Activated CD8-positive, alpha-beta memory T cell treated with anti-CD3 and anti-CD28 coated beads, Interleukin-2, amount 50 U/mL, for 1 hour (primary cell): ENCODE data around the gene CS.
"Not testable (repeated sequence)": the region's sequence is repeated elsewhere in the genome, so short reads cannot be mapped to it uniquely, and the experiment has no call there.

Source experiments
- DNase-seq: peaks from one replicate; pipeline ENCODE4 v3.0.0-alpha.2; 2020; ENCODE audit errors: extremely low read depth

The CS gene

DNA sequence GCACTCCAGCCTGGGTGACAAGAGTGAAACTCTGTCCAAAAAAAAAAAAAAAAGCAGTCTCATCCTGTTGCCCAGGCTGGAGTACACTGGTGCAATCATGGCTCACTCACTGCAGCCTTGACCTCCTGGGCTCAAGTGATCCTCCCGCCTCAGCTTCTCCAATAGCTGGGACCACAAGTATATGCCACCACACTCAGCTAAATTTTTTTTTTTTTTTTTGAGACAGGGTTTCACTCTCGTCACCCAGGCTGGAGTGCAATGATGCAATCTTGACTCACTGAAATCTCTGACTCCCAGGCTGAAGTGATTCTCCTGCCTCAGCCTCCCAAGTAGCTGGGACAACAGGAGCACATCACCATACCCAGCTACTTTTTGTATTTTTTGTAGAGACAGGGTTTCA, 20.9 kb upstream of the CS start:
- no peak for DNase-seq

DNA sequence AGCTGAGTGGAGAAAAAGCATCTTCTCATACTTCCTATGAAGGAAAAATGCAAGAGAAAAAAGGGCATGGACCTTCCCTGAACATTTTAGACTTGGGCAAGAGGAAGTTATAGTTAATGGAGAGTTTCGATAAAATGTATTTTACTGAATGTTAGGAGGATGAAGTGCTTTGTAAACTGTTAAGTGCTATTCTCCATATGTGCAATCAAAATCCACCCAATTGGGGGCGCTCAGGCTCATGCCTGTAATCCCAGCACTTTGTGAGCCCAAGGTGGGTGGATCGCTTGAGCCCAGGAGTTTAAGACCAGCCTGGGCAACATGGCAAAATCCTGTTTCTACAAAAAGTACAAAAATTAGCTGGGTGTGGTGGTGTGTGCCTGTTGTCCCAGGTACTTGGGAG, 17.5 kb upstream of the CS start:
- no peak for DNase-seq

DNA sequence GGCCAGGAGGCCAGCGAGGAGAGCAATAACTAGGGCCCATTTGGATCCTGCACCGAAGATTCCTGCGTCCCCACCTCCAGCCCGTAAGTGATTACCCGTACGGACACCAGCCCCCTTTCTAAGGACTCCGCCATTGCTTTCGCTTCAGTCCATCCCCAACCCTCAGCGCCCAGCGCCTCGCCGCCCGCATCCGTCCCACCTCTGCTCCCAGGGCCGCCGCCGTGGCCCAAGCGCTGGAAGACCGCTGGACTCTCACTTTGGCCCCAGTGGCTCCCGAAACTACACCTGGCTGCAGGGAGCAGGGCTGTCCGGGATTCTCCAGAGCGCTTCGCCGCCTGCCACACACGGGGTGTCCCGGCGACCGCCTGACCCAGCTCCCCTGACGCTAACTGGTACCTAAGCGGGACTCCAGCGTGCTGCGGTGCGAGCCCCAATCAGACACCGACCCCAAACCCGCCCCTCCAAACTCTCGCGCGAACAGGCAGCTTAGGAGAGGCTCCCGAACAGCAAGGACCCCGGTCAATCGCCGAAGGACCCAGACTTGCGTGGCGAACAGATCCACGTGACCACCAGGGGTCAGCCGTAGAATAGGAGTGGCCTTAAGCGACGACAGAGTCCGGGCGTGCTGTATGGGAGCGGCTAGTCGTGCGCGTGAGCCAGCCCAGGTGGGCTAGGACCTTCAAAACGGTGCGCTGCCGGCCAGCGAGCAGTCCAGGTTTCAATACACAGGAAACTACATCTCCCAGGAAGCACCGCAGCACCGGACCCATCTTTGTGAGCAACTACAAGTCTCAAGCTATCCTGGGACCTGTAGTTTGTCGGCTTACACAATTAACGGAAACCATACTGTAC, 15.7 kb upstream of the CS start, which contains the start of gene CNPY2:
Gene CNPY2 (minus strand): TSS at position 367 of the 852 bp plus-strand sequence. CDS start 771 bp downstream, outside the sequence.
- DNase-seq, result peak; percentile 89

DNA sequence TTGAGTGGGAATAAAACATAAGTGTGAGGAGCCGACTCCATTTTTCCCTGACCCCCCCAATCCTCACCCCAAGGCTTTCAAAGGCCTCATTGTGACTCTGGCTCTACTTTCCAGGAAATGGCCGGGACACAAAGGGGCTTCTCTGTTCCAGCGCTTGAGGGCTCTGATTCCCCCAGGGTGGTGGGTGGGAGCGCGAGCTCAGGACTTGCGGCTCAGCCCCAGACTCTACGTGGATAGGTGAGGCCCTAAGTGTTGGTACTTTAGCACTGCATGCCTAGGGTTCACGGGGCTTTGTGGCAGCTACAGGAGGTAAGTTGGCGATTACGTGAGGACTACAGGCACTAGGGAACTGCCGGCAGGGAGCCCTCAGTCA, 15.1 kb upstream of the CS start:
- DNase-seq, result no peak

DNA sequence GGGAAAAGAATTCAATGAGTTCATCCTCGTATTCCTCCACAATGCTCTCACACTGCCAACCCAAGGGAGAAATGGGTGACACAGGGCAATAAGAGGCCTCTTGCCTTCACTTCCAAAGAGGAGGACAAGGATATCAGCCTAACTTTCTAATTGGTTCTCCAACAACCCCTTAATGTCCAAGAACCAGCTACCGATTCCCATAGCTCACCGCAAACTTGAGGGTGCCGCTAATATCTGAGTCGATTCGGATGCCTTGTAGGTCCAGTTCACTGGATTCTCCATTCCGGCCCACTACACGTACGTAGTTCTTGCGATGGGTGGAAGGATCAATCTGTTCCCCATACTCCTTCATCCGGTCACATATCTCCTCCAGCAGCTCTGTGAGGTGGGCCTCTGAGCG, 10.9 kb upstream of the CS start:
- no peak for DNase-seq

DNA sequence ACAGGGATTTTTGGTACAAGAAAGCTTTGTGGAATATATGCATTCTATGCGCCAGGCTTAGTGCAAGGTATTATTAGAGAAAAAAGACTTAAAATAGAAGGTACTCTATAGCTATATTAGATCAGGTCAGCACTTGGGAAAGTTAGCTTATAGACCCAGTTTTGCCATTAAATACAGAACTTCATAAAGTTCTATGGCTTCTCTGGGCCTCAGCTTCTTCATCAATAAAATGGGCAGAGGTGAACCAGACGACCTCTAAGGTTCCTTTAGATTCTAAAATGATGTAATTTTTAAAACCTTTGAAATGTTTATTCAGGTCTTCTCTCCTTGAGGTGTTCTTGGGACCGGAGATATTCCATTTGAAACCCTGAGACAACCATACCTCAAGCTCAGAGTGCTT, 8.6 kb upstream of the CS start:
- no peak for DNase-seq

DNA sequence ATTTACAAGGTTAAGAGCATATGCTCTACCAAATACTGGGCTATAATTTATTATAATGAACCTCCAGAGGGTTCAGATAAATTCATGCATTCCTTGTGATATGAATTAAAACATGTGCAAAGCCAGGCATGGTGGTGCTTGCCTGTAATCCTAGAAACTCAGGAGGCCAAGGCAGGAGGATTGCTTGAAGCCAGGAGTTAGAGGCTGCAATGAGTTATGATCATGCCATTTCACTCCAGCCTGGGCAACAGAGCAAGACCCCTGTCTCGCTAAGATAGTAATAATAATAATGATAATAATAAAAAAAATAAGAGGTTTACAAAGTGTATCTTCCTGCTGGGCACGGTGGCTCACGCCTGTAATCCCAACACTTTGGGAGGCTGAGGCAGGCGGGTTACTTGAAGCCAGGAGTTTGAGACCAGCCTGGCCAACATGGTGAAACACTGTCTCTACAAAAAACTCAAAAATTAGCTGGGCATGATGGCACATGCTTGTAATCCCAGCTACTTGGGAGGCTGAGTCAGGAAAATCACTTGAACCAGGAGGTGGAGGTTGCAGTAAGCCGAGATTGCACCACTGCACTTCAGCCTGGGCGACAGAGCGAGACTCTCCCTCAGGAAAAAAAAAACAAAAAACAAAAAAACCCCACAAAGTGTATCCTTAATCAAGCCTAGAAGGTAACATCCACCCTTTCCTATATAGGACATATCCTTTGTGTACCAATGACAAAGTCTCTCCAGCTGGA, 7.3 kb upstream of the CS start:
- no peak for DNase-seq

DNA sequence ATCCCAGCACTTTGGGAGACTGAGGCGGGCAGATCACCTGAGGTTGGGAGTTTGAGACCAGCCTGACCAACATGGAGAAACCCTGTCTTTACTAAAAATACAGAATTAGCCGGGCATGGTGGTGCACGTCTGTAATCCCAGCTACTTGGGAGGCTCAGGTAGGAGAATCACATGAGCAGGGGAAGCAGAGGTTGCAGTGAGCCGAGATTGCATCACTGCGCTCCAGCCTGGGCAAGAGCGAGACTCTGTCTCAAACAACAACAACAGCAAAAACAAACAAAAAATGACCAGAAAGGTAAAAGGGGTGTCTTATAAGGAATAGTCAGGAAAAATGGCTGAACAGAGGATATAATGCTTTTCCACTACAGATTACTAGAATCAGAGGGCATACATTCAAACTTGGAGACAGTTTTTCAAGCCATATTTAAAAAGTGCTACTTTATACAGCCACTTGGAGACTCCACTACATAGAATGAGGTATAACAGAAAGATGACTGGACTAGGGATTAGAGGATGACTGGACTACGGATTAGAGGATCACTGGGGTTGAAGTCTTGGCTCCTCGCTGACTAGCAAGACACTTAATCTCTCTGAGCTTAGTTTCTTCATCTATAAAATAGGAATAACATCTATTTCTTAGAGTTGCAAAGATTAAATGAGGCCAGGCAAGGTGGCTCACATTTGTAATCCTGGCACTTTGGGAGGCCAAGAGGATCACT, 4.9 kb upstream of the CS start:
- DNase-seq, result no peak

DNA sequence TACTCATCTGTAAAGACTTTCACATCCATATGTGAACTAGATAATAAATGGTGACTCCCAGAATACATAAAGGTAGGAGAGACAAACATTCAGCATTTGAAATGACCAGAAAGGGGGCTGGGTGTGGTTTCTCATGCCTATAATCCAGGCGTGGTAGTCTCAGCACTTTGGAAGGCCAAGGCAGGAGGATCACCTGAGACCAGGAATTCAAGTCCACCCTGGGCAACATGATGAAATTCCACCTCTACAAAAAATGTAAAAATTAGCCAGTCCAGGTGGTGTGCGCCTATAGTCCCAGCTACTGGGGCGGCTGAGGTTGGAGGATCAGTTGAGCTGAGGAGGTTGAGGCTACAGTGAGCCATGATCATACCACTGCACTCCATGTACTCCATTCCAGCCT, 4.1 kb upstream of the CS start:
- no peak for DNase-seq

DNA sequence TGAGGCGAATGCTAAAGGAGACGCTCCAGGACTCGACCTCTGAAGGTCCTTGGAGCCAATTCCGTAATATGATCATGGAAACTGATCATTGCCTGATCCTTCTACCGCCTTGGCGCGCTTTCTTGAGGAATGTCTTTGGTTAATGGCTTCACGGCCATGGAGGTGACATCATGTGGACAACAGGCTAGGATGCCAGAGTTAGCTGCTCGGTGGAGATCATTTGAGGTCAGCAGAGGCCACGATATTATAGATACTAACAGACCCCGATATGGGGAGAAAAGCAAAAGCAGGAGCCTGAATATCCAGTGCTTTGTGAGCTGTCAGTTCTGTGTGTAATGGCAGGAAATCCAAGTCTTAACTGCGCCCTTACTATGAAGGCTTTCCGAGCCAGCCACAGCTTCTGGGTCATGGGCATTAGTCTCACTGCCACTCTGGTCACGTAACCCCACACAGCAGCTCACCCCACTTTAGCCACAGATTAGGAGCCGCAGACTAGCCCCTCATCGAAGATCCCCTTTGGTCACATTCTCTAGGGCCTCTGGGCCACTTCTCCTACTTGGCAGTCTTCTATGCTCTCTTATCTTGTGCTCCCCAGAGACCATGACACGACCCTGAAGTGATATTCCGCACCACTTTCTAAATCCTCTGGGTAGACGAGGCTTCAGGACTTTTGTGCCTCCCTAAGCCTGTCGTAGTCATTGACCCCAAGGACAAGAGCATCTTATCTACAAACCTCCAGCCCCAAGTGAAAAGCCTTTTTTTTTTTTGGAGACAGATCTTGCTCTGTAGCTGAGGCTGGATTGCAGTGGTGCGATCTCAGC, 724 bp upstream of the CS start:
- no peak for DNase-seq

DNA sequence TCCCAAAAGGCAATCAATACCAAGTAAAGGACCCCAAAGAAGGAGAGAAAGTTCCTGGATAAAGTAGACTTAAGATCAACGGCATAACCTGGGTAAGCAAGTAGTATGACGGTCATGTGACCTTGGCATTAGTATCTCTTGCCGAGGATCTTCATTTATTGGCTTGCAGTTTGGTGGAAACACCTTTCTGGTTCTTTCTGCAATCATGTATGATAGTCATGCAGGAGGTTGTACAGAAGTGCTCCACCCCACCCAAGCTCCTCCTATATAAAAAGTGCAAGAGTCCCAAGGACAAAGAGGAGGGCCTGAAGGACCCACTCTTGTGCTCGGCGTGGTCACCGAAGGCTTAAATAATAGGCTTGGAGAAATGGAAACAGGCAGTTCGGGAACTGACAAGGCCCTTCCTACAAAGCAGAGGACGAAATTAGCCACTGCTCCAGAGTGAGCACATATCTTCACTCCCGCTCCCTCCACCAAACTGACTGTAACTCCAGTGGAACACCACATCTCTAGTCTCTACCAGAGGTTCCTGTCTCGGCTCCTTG, 750 bp downstream of the CS start:
- no peak for DNase-seq

DNA sequence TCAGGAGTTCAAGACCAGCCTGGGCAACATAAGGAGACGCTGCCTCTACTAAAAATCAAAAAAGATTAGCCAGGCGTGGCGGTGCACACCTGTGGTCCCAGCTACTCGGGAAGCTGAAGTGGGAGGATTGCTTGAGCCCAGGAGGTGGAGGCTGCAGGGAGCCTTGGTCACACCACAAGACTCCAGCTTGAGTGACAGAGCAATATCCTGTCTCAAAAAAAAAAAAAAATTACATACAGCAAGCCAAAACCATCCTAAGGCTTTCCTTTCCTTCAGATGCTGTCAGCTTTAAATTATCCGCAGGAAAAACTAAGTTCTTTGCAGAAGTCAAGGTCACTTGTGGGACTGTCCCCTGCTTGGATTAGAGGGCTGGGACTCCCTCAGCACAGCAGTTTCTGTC, 1.3 kb downstream of the CS start:
- DNase-seq, result no peak

DNA sequence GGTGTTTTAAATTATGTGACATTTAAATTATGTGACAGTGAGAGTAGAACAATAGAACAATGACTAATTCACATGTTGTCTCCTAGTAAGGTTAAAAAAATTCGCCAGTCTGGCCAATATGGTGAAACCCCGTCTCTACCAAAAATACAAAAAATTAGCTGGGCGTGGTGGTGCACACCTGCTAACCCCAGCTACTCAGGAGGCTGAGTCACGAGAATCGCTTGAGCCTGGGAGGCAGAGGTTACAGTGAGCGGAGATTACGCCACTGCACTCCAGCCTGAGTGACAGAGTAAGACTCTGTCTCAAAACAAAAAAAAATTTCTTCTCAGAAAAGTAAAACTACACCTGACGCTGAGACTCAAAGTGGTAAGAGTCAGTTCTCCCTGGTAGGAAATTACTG, 2.7 kb downstream of the CS start:
- DNase-seq, result no peak

DNA sequence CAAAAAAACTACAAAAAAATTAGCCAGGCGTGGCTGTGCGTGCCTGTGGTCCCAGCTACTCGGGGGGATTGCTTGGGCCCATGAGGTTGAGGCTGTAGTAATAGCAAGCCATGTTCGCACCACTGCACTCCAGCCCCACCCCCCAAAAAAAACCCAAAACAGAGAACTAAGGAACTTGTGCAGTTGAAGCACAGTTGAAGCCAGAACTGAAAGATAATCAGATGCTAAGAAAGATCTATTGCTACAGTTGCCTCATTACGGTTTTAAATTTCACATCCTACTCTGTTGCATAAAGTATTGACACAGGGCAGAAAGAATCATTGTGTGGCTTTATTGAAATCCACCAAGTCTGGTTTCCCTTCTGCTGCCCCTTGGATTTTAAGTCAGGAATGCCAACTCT, 3.8 kb downstream of the CS start:
- DNase-seq, result no peak

DNA sequence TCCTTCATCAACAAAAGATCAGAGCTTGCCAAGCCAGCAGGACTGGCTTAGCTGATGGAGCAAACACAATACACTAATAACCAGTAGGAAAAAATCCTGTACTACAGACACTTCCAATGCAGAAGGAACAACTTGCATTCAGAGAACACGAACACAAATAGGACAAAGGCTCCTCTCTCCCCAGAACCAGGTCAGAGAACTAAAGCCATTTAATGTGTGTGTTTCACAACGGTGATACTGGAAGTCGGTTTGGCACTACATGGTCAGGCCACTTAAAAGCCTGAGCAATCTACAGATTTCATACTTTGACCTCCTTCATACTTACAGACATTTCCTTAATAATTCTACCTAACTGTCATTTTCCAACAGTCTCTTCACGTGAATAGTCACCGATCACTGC, 6.3 kb downstream of the CS start:
- no peak for DNase-seq

DNA sequence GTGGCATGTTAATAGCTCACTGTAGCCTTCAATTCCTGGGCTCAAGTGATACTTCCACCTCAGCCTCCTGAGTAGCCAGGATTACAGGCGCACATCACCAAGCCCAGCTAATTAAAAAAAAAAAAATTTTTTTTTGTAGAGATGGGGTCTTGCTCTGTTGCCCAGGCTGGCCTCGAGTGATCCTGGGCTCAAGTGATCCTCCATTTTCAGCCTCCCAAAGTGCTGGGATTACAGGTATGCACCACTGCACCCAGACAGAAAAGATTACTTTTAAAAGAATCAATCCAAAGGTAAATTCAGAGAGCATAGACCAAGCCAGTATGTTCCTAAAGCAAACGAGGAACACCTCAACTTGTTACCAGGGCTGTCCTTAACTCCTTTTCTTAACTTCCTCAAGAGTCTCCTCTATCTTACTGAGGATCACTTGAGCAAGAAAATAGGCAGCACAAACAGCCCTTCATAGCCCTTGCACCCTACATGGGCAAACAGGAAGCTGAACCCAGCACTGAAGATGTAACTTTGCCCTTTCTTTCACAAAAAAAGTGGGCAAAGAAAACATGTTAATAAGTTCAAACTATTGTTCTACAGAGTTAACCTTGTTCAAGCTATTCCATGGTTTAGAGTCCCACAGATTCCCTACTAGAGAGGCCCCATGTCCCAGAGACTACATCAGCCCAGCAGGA, 11.3 kb downstream of the CS start:
- no peak for DNase-seq

DNA sequence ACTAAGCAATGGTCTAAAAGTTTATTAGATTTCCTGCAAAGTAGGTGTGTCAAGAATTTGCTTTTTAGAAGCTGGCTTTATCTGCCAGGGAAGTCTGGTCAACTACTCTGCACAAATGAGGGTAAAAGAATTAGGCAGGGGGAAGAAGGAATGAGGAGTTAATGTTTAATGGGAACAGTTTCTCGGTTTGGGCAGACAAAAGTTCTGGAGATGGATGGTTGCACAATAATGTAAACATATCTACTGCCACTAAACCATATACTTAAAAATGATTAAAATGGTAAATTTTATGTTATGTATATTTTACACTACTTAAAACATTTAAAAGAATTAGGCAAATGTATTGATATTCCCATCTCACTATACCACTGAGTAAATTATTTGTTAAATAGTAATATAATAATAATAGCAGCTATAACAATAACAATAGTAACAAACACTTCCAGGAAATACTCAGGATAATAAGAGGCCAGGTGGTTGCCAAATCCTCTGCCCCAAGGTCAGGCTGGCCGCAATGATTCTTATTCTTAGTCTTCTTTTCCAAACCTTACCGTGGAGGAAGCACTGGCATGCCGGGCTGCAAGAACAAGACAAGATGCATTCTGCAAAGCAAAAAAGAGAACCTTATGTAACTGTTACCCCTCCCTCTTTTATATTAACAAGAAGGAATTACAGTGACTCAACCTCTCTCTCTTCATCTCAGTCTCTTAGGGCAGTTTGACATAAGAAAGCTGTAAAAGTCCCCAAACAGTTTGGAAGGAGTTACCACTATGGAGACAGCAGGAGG, 13.9 kb downstream of the CS start:
- no peak for DNase-seq

DNA sequence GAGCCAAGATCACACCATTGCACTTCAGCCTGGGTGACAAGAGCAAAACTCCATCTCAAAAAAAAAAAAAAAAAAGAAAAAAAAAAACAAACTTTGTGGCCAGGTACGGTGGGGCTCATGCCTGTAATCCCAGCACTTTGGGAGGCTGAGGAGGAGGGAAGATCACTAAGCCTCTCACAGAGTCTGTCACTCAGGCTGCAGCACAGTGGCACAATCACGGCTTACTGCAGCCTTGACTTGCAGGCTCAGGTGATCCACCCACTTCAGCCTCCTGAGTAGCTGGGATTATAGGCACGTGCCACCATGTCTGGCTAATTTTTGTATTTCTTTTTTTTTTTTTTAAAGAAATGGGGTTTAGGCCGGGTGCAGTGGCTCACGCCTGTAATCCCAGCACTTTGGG, 15.9 kb downstream of the CS start:
- not testable (repeated sequence) for DNase-seq

DNA sequence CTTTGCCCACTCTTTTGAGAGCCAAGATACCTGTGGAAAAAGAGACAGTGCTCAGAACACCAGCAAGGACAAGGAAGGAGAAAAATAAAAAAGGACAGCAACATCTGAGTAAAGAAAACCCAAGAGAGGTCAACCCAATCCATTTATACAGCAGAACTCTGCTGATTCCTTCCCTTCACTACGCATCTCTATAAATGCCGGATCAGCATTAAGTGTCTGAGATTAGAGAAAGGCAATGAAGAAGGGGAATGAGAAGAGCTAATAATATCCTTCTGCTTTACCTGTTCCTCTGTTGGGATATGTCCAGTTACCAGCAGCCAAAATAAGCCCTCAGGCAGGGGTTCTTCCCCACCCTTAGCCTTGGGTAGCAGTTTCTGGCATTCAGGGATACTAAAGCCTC, 17.6 kb downstream of the CS start:
- DNase-seq, result no peak

DNA sequence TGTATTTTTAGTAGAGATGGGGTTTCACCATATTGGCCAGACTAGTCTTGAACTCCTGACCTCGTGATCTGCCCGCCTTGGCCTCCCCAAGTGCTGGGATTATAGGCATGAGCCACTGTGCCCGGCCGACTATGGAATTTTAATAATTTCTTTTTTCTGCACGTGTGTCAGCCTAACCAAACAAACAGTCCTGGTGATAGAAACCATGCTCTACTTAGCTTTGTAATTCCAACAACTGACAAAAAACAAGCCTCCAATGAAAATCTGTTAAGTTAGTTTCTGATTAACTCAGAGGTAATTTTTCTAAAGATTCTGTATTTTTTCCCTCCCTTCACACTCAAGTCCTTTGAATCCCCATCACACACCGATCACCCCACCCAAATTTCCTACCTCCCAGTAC, 18.1 kb downstream of the CS start:
- DNase-seq, result no peak
